DOHH2 (cell line): Measurements from ENCODE around the gene TM2D3.

ENCODE experiments used
- CTCF ChIP-seq: fragments of 200-600 bp; sonication (generic); IDR thresholded peaks from one replicate; pipeline ENCODE4 v1.5.1; 2014; ENCODE audit warnings: antibody characterized with exemption, mild to moderate bottlenecking, low read depth, low read length; ENCODE audit not compliant: poor library complexity, severe bottlenecking
- EZH2phosphoT487 ChIP-seq: fragments of 200-600 bp; sonication (generic); IDR thresholded peaks from 2 replicates; pipeline ENCODE4 v1.6.1; 2017; ENCODE audit warnings: borderline replicate concordance, mild to moderate bottlenecking, antibody characterized with exemption, low read length, moderate library complexity, mixed read lengths

DNA sequence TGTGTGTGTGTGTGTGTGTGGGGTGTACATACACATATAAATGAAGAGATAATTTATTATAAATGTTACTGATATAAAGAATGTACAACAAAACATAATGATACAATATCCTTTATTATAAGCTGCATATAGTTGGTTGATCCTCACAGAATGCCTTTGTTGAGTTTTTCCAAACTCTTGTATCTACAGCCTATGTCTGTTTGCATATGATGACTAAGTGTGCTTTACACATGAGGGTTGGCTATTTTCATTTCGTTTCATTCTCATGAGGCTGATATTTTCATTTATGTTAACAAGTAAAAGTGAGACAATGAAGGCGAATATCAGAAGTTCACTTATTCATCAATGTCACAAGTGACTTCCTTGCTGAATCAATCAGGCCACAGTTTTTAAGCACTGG is 45.1 kb downstream of the TM2D3 start:
- TF ChIP-seq CTCF = no peak
- TF ChIP-seq EZH2phosphoT487 = no peak
